ENCODE measurements around the gene TSEN15.

DNA sequence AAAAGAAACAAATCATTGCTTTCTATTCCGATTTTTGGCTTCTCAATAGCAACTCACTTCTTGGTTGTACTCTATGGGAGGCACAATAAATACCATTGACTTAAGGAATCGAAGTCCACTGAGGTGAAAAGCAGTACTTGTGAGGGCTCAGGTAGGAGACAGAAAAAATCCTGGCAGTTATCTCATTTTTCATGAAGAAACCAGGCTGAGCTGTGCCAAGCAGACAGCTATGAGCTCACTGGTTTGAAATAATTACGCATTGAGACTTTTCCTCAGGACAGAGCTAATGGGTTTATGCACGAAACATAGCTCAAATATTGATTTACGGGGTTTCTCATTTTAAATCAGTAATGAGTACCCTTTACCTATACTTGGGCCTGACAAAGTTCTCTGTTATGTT, 32.5 kb upstream of the TSEN15 start:
- no peak for TF ChIP-seq EZH2 (IDR thresholded peaks at IDR 0.05; ENCODE audit: borderline replicate concordance, control insufficient read depth, low read depth, low read length)
- TF ChIP-seq ZNF274 (IDR thresholded peaks at IDR 0.05; ENCODE audit: insufficient read depth, insufficient read length), result no peak
- no peak for TF ChIP-seq LARP7 (IDR thresholded peaks at IDR 0.05)
- TF ChIP-seq, protein P1, sequence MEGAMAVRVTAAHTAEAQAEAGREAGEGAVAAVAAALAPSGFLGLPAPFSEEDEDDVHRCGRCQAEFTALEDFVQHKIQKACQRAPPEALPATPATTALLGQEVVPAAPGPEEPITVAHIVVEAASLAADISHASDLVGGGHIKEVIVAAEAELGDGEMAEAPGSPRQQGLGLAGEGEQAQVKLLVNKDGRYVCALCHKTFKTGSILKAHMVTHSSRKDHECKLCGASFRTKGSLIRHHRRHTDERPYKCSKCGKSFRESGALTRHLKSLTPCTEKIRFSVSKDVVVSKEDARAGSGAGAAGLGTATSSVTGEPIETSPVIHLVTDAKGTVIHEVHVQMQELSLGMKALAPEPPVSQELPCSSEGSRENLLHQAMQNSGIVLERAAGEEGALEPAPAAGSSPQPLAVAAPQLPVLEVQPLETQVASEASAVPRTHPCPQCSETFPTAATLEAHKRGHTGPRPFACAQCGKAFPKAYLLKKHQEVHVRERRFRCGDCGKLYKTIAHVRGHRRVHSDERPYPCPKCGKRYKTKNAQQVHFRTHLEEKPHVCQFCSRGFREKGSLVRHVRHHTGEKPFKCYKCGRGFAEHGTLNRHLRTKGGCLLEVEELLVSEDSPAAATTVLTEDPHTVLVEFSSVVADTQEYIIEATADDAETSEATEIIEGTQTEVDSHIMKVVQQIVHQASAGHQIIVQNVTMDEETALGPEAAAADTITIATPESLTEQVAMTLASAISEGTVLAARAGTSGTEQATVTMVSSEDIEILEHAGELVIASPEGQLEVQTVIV (IDR thresholded peaks at IDR 0.05; ENCODE audit: borderline replicate concordance, partially characterized antibody), result no peak
- no peak for TF ChIP-seq ZZZ3 (IDR thresholded peaks at IDR 0.05; ENCODE audit: control insufficient read depth, insufficient read length, low read depth)
- no peak for TF ChIP-seq HDAC2 (IDR thresholded peaks at IDR 0.05)
- TF ChIP-seq, protein P2, sequence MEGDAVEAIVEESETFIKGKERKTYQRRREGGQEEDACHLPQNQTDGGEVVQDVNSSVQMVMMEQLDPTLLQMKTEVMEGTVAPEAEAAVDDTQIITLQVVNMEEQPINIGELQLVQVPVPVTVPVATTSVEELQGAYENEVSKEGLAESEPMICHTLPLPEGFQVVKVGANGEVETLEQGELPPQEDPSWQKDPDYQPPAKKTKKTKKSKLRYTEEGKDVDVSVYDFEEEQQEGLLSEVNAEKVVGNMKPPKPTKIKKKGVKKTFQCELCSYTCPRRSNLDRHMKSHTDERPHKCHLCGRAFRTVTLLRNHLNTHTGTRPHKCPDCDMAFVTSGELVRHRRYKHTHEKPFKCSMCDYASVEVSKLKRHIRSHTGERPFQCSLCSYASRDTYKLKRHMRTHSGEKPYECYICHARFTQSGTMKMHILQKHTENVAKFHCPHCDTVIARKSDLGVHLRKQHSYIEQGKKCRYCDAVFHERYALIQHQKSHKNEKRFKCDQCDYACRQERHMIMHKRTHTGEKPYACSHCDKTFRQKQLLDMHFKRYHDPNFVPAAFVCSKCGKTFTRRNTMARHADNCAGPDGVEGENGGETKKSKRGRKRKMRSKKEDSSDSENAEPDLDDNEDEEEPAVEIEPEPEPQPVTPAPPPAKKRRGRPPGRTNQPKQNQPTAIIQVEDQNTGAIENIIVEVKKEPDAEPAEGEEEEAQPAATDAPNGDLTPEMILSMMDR (IDR thresholded peaks at IDR 0.05 in 2 of 3, conservative IDR thresholded peaks at IDR 0.05 in 1 of 3; ENCODE audit: control insufficient read depth in 2 of 3, extremely low read depth in 1 of 3, insufficient read depth in 1 of 3, low read depth in 3 of 3, low read length in 3 of 3), result no peak
